ENCODE data around the gene HIVEP3.

HIVEP3 gene

DNA sequence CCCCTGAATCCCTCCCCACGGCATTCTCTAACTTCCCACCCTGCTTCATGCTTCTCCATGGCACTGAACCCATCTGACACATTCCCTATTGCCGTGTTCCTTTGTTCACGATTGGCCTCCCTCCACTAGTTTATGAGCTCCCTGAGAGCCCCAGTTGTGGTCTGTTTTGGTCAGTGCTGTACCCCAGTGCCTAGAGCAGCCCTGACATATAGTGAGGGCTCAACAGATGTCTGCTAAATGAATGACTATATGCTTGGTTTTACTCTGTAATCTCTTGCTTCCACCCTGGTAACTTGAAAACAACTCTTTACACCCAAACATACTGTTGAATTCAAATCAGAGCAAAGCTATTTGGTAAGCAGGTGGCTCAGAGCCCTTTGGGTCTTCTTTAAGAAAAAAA lies 263.1 kb downstream of the HIVEP3 start:
- no peak overlapping the region for H3K4me3 ChIP-seq (ENCODE audit: low read depth, low read length)
- no peak for DNase-seq (ENCODE audit: low read depth)
- TF ChIP-seq POLR2A (IDR thresholded peaks at IDR 0.05; ENCODE audit: extremely low read depth, insufficient read length) (no peak), MYC (IDR thresholded peaks at IDR 0.05; ENCODE audit: low read depth, low read length) (no peak)
- TF ChIP-seq, protein P1, sequence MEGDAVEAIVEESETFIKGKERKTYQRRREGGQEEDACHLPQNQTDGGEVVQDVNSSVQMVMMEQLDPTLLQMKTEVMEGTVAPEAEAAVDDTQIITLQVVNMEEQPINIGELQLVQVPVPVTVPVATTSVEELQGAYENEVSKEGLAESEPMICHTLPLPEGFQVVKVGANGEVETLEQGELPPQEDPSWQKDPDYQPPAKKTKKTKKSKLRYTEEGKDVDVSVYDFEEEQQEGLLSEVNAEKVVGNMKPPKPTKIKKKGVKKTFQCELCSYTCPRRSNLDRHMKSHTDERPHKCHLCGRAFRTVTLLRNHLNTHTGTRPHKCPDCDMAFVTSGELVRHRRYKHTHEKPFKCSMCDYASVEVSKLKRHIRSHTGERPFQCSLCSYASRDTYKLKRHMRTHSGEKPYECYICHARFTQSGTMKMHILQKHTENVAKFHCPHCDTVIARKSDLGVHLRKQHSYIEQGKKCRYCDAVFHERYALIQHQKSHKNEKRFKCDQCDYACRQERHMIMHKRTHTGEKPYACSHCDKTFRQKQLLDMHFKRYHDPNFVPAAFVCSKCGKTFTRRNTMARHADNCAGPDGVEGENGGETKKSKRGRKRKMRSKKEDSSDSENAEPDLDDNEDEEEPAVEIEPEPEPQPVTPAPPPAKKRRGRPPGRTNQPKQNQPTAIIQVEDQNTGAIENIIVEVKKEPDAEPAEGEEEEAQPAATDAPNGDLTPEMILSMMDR (IDR thresholded peaks at IDR 0.05; ENCODE audit: low read depth, low read length) = no peak
- TF ChIP-seq, protein P2, sequence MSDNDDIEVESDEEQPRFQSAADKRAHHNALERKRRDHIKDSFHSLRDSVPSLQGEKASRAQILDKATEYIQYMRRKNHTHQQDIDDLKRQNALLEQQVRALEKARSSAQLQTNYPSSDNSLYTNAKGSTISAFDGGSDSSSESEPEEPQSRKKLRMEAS (IDR thresholded peaks at IDR 0.05; ENCODE audit: low read depth, low read length) = no peak

GRCh38 chr1:41653574-41653973 lies 265.1 kb downstream of the HIVEP3 start:
- TF ChIP-seq MYC (IDR thresholded peaks at IDR 0.05; ENCODE audit: low read depth, low read length) (no peak), POLR2A (IDR thresholded peaks at IDR 0.05; ENCODE audit: extremely low read depth, insufficient read length) (no peak)
- TF ChIP-seq, protein P1 (IDR thresholded peaks at IDR 0.05; ENCODE audit: low read depth, low read length) = no peak
- TF ChIP-seq, protein P2 (IDR thresholded peaks at IDR 0.05; ENCODE audit: low read depth, low read length) = no peak
- no peak overlapping the region for H3K4me3 ChIP-seq (ENCODE audit: low read depth, low read length)
- no peak for DNase-seq (ENCODE audit: low read depth)

GRCh38 chr1:41652384-41653265 lies 266.1 kb downstream of the HIVEP3 start:
- H3K4me3 ChIP-seq (ENCODE audit: low read depth, low read length) = no peak overlapping the region
- TF ChIP-seq, protein P1 (IDR thresholded peaks at IDR 0.05; ENCODE audit: low read depth, low read length) = no peak
- TF ChIP-seq POLR2A (IDR thresholded peaks at IDR 0.05; ENCODE audit: extremely low read depth, insufficient read length) (no peak), MYC (IDR thresholded peaks at IDR 0.05; ENCODE audit: low read depth, low read length) (no peak)
- TF ChIP-seq, protein P2 (IDR thresholded peaks at IDR 0.05; ENCODE audit: low read depth, low read length) = no peak
- DNase-seq (ENCODE audit: low read depth) = no peak

DNA sequence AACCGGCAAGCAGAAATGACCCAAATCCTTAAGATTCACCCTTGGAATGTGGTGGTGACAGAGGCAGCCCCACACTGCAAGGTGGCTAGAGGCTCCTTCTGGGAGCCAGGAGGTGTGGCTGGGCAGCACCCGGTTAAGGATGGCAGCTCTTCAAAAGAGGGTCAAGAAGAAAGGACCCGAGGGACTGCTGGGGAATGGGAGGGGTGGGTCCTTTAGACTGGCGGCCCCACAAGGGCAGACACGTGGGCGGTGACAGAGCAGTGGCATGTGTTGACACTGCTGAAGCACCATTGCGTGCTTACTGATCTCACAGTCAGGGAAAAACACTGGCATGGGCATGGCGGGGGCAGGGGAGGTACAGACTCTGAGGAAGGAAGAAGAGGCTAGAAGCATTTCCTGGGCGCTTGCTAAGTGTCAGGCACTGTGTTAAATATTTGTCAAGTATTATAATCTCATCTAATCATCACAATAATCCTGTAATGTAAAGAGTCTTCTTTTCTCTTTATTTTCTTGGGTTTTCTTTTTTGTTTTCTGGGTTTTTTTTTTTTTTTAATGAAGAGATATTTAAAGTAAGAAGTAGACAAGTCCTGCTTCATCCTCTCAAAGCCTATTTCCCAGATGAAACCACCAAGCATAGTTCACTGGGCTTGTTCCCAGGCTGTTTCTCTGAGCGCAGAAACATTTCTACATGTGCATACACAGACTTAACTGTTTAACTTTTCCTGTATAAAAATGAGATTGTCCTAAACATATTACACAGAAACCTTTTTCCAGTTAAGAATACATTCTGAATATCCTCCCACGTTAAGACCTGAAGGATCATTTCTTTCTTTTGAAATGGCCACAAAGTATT lies 268.5 kb downstream of the HIVEP3 start:
- TF ChIP-seq, protein P2 (IDR thresholded peaks at IDR 0.05; ENCODE audit: low read depth, low read length) = peak; percentile 49
- TF ChIP-seq, protein P1 (IDR thresholded peaks at IDR 0.05; ENCODE audit: low read depth, low read length) = no peak
- no peak overlapping the region for H3K4me3 ChIP-seq (ENCODE audit: low read depth, low read length)
- peak; percentile 56 for DNase-seq (ENCODE audit: low read depth)

DNA sequence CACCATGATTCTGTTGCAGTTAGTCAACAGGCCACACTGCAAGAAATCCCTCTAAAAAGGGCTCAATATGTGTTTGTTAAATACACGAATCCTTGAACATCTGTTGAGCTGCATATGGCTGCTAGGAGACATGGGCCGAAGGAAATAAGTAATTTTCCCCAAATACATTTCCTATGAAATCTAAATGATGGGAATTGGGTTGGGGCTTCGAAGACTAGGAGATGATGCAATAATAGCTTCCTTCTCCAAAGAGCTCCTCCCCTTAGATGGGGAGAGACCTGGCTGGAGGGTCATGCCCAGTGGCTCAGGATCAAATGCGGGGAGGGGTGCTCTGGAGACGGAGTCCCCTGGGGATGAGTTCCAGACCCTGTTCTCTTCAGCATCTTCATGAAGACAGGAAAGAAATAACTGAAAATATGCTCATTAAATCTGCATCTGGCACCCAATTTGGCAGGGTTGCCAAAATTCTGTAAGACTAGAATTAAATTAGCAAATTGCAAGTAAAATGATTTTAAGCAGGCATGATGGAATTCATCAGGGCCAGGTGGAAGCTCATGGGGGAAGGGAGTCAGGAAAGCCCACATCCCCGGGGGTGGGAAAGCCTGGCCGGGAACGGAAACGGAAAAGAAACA lies 269.2 kb downstream of the HIVEP3 start:
- TF ChIP-seq MYC (IDR thresholded peaks at IDR 0.05; ENCODE audit: low read depth, low read length) (no peak), POLR2A (IDR thresholded peaks at IDR 0.05; ENCODE audit: extremely low read depth, insufficient read length) (no peak)
- TF ChIP-seq, protein P1 (IDR thresholded peaks at IDR 0.05; ENCODE audit: low read depth, low read length) = no peak
- TF ChIP-seq, protein P2 (IDR thresholded peaks at IDR 0.05; ENCODE audit: low read depth, low read length) = no peak
- no peak for DNase-seq (ENCODE audit: low read depth)
- H3K4me3 ChIP-seq (ENCODE audit: low read depth, low read length) = no peak overlapping the region
